GM12878 (cell line): Measurements from ENCODE around the gene RPE65. TPM values are rescaled to one million over a fixed set of nuclear protein-coding genes. Genes with fewer than 3 reads are reported as not detected.

Experiments
- ATAC-seq: fragments of 200-7000 bp; cut with Tn5 transposase; 3 replicates; pipeline ENCODE4 v1.9.1; 2020; ENCODE audit warnings: mild to moderate bottlenecking, moderate library complexity
- BruUV-seq: library from RNA; stranded (reverse); fragments of 400-500 nt; replicated peaks from 2 replicates; lab custom pipeline; 2021; lab: Mats Ljungman, UMichigan
- CTCF ChIA-PET: fragments of 300-600 bp; sonication (Branson Sonifier 250); formaldehyde crosslinking; extraction: SDS; loops from one replicate; lab custom pipeline; 2021; ENCODE audit warnings: inconsistent platforms; lab: Yijun Ruan, JAX
- POLR2A ChIA-PET: fragments of 350-600 bp; formaldehyde crosslinking; extraction: SDS; loops from one replicate; lab custom pipeline; 2021; ENCODE audit warnings: inconsistent platforms; lab: Charles Lee
- RAD21 ChIA-PET: fragments of 300-600 bp; sonication (Branson Sonifier 250); formaldehyde crosslinking; loops from one replicate; lab custom pipeline; 2023; ENCODE audit warnings: antibody characterized with exemption; ENCODE audit not compliant: unreplicated experiment; lab: Charles Lee
- SMC1A ChIA-PET: fragments of 300-600 bp; sonication (Branson Sonifier 250); formaldehyde crosslinking; loops from one replicate; lab custom pipeline; 2023; ENCODE audit not compliant: unreplicated experiment, uncharacterized antibody; lab: Charles Lee
- DNase-seq: peaks from one replicate; pipeline ENCODE4 v3.0.0-alpha.2; 2011; ENCODE audit warnings: low read depth, low spot score
- FAIRE-seq: peaks from 3 replicates; lab custom pipeline; 2011; peaks lifted over from hg19 to GRCh38; lab: Jason Lieb, UNC
- H2AFZ ChIP-seq: 2 replicates; pipeline ENCODE4 v1.6.0; 2011; ENCODE audit warnings: low read depth, low read length, control low read depth; ENCODE audit not compliant: control insufficient read depth
- H3K27ac ChIP-seq: 2 replicates; pipeline ENCODE4 v1.5.1; 2011; ENCODE audit warnings: control low read depth; ENCODE audit not compliant: control insufficient read depth, insufficient read depth
- H3K27me3 ChIP-seq, 2 experiments: replicated peaks in 1 of 2; 2 replicates each; pipeline versions ENCODE4 v1.6.0 to v1.6.1; 2011; ENCODE audit warnings: low read length in 1 of 2; ENCODE audit not compliant: control insufficient read depth in 2 of 2, insufficient read depth in 2 of 2
- H3K36me3 ChIP-seq, 2 experiments: 2 replicates each; pipeline ENCODE4 v1.5.1; 2011; ENCODE audit warnings: low read length in 1 of 2; ENCODE audit not compliant: control insufficient read depth in 2 of 2, insufficient read depth in 2 of 2
- H3K4me1 ChIP-seq: 2 replicates; pipeline ENCODE4 v1.6.1; 2011; ENCODE audit warnings: mild to moderate bottlenecking, low read length, moderate library complexity, mixed read lengths; ENCODE audit not compliant: control insufficient read depth, insufficient read depth
- H3K4me2 ChIP-seq: 2 replicates; pipeline ENCODE4 v1.6.0; 2011; ENCODE audit warnings: control low read depth; ENCODE audit not compliant: control insufficient read depth, insufficient read depth
- H3K4me3 ChIP-seq: fragments of 200-600 bp; sonication (generic); 2 replicates; pipeline ENCODE4 v1.5.1; 2016
- H3K79me2 ChIP-seq: 2 replicates; pipeline ENCODE4 v1.6.0; 2011; ENCODE audit warnings: low read length; ENCODE audit not compliant: control insufficient read depth, insufficient read depth
- H3K9ac ChIP-seq: 2 replicates; pipeline ENCODE4 v1.8.0; 2011; ENCODE audit warnings: low read length, control low read depth, mixed read lengths; ENCODE audit not compliant: control insufficient read depth, insufficient read depth
- H3K9me3 ChIP-seq: replicated peaks from 3 replicates; pipeline ENCODE4 v1.5.1; 2011; ENCODE audit warnings: mild to moderate bottlenecking, low read length; ENCODE audit not compliant: control insufficient read depth, insufficient read depth
- H4K20me1 ChIP-seq: 2 replicates; pipeline ENCODE4 v1.6.0; 2011; ENCODE audit not compliant: control insufficient read depth, insufficient read depth
- LARP7 ChIP-seq: fragments of 450-650 bp; IDR thresholded peaks from 2 replicates; pipeline ENCODE4 v1.6.1; 2017; ENCODE audit warnings: mild to moderate bottlenecking
- NR2C1 ChIP-seq: fragments of 450-650 bp; IDR thresholded peaks from 2 replicates; pipeline ENCODE4 v1.6.1; 2017; ENCODE audit warnings: antibody characterized with exemption, mild to moderate bottlenecking, moderate library complexity
- NR2F1 ChIP-seq: fragments of 450-650 bp; conservative IDR thresholded peaks from 2 replicates; pipeline ENCODE4 v1.6.1; 2017; ENCODE audit warnings: mild to moderate bottlenecking
- PAX5 ChIP-seq: IDR thresholded peaks from 2 replicates; pipeline ENCODE4 v1.6.1; 2011; ENCODE audit warnings: low read depth, low read length, borderline replicate concordance
- POLR2AphosphoS5 ChIP-seq: IDR thresholded peaks from 2 replicates; pipeline ENCODE4 v1.6.1; 2011; ENCODE audit warnings: mild to moderate bottlenecking, low read length, inconsistent platforms
- SUPT20H ChIP-seq: IDR thresholded peaks from 2 replicates; pipeline ENCODE4 v1.6.1; 2011; ENCODE audit warnings: low read depth, mild to moderate bottlenecking, low read length, moderate library complexity, borderline replicate concordance; ENCODE audit not compliant: control insufficient read depth
- ZBTB40 ChIP-seq: fragments of 450-650 bp; IDR thresholded peaks from 2 replicates; pipeline ENCODE4 v1.6.1; 2016; ENCODE audit warnings: mild to moderate bottlenecking, moderate library complexity, borderline replicate concordance
- WGBS: methylation state at CpG from one replicate; pipeline ENCODE4 v1.1.6; 2016; ENCODE audit warnings: low lambda C conversion rate; ENCODE audit not compliant: insufficient replicate concordance, insufficient coverage; ENCODE audit errors: missing lambda C conversion rate; 5-methylcytosine and 5-hydroxymethylcytosine counted together
- in situ Hi-C: fragments of 300-500 bp; cut with MboI; formaldehyde crosslinking; loops from 9 replicates; pipeline ENCODE4 v1.14.3; 2018; ENCODE audit warnings: mixed read lengths
- intact Hi-C: fragments of 100-400 bp; cut with micrococcal nuclease; formaldehyde crosslinking; loops from one replicate; pipeline ENCODE4 v1.14.2; 2022; ENCODE audit not compliant: unreplicated experiment
- polyA plus RNA-seq, 11 experiments: library from polyadenylated mRNA; depleted of rRNA in 4 of 11; unstranded in 6 of 11; stranded (reverse) in 5 of 11; fragments of >200 nt; fragmentation: Nextera tagmentation in 4 of 11; fragmentation: Illumina TruSeq in 1 of 11; extraction: Ambion mirVana in 4 of 11; extraction: Trizol in 1 of 11; gene quantifications; 1 replicate in 1 of 11; 2 replicates in 10 of 11; pipeline versions ENCODE4 v1.2.1 to v1.2.3, GENCODE V29; 2011 to 2016; ENCODE audit warnings: inconsistent platforms in 2 of 11, missing spikeins in 2 of 11, low read depth in 1 of 11
- total RNA-seq, 4 experiments: library from RNA; depleted of rRNA in 3 of 4; stranded (reverse); fragments of >200 nt in 3 of 4; fragmentation: Illumina TruSeq in 1 of 4; extraction: Trizol in 1 of 4; gene quantifications; 2 replicates each; pipeline versions ENCODE4 v1.2.1 to v1.2.3, GENCODE V29; 2013 to 2021
- TF ChIP-seq, protein P1 (sequence below): fragments of 450-650 bp; IDR thresholded peaks from 2 replicates; pipeline ENCODE4 v1.6.1; 2018; ENCODE audit warnings: mild to moderate bottlenecking, low read depth, moderate library complexity; ENCODE audit not compliant: partially characterized antibody
- TF ChIP-seq, protein P2 (sequence below): IDR thresholded peaks from 2 replicates; pipeline ENCODE4 v1.6.1; 2012; ENCODE audit warnings: mild to moderate bottlenecking, low read depth, low read length

The RPE65 gene
- total and polyA plus RNA-seq, 10 of the 15 experiments (the other 5 are each of a cell fraction or from before 2014, with no cell fraction given) = not detected

GRCh38 chr1:68426594-68426993, 23.2 kb downstream of the RPE65 start:
- no peak overlapping the region for H3K4me2 ChIP-seq
- no peak for TF ChIP-seq NR2C1
- no peak for TF ChIP-seq SUPT20H
- TF ChIP-seq, protein P1, sequence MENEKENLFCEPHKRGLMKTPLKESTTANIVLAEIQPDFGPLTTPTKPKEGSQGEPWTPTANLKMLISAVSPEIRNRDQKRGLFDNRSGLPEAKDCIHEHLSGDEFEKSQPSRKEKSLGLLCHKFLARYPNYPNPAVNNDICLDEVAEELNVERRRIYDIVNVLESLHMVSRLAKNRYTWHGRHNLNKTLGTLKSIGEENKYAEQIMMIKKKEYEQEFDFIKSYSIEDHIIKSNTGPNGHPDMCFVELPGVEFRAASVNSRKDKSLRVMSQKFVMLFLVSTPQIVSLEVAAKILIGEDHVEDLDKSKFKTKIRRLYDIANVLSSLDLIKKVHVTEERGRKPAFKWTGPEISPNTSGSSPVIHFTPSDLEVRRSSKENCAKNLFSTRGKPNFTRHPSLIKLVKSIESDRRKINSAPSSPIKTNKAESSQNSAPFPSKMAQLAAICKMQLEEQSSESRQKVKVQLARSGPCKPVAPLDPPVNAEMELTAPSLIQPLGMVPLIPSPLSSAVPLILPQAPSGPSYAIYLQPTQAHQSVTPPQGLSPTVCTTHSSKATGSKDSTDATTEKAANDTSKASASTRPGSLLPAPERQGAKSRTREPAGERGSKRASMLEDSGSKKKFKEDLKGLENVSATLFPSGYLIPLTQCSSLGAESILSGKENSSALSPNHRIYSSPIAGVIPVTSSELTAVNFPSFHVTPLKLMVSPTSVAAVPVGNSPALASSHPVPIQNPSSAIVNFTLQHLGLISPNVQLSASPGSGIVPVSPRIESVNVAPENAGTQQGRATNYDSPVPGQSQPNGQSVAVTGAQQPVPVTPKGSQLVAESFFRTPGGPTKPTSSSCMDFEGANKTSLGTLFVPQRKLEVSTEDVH = no peak
- TF ChIP-seq, protein P2, sequence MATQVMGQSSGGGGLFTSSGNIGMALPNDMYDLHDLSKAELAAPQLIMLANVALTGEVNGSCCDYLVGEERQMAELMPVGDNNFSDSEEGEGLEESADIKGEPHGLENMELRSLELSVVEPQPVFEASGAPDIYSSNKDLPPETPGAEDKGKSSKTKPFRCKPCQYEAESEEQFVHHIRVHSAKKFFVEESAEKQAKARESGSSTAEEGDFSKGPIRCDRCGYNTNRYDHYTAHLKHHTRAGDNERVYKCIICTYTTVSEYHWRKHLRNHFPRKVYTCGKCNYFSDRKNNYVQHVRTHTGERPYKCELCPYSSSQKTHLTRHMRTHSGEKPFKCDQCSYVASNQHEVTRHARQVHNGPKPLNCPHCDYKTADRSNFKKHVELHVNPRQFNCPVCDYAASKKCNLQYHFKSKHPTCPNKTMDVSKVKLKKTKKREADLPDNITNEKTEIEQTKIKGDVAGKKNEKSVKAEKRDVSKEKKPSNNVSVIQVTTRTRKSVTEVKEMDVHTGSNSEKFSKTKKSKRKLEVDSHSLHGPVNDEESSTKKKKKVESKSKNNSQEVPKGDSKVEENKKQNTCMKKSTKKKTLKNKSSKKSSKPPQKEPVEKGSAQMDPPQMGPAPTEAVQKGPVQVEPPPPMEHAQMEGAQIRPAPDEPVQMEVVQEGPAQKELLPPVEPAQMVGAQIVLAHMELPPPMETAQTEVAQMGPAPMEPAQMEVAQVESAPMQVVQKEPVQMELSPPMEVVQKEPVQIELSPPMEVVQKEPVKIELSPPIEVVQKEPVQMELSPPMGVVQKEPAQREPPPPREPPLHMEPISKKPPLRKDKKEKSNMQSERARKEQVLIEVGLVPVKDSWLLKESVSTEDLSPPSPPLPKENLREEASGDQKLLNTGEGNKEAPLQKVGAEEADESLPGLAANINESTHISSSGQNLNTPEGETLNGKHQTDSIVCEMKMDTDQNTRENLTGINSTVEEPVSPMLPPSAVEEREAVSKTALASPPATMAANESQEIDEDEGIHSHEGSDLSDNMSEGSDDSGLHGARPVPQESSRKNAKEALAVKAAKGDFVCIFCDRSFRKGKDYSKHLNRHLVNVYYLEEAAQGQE = no peak
- no peak for TF ChIP-seq POLR2AphosphoS5
- TF ChIP-seq ZBTB40 = no peak
- no peak for TF ChIP-seq LARP7
- TF ChIP-seq NR2F1 = no peak
- TF ChIP-seq PAX5 = no peak

More at GRCh38 chr1:68426594-68426993, 23.2 kb downstream of the RPE65 start:
- DNase-seq = no peak
- Histone ChIP-seq H2AFZ (no peak overlapping the region), H4K20me1 (no peaks in the 10 kb centered on the region), H3K9me3 (no peaks in the 10 kb centered on the region), H3K4me3 (no peak overlapping the region), H3K79me2 (no peaks in the 10 kb centered on the region), H3K27me3 (no peaks in the 10 kb centered on the region), H3K4me1 (no peaks in the 10 kb centered on the region), H3K36me3 (no peaks in the 10 kb centered on the region), H3K27ac (no peak overlapping the region), H3K9ac (no peak overlapping the region)
- intact Hi-C loops (no loop called here), in situ Hi-C loops (no loop called here)
- WGBS = 71% methylated on average over 2 of the region's 2 CpGs
- no peak for FAIRE-seq
- no TSS peak for BruUV-seq
- ChIA-PET SMC1A (no interaction called here), RAD21 (no interaction called here), POLR2A (no interaction called here), CTCF (interaction anchor here (0.6 to 0.7 kb wide), 2 partner anchors 72 to 305 kb away, joined by 3 to 6 read pairs; no protein-coding TSS in a partner anchor)
- ATAC-seq = no peak
